SU-DHL-6 (cell line): ENCODE measurements around the gene KRT20.

Experiments used
- H2AFZ ChIP-seq: fragments of 200-600 bp; sonication (generic); 2 replicates; pipeline ENCODE4 v1.6.1; 2014; ENCODE audit warnings: low read depth, mild to moderate bottlenecking, moderate library complexity, mixed read lengths, antibody characterized with exemption, low read length; ENCODE audit not compliant: severe bottlenecking
- H3F3A ChIP-seq: fragments of 200-600 bp; shearing (Covaris generic); 2 replicates; pipeline ENCODE4 v1.6.0; 2016; ENCODE audit warnings: antibody characterized with exemption, mild to moderate bottlenecking; ENCODE audit not compliant: insufficient read depth
- H3K27ac ChIP-seq: fragments of 200-600 bp; sonication (generic); 2 replicates; pipeline ENCODE4 v1.5.1; 2016; ENCODE audit warnings: low read depth, mild to moderate bottlenecking, low read length, moderate library complexity, mixed read lengths
- H3K27me3 ChIP-seq: fragments of 200-600 bp; sonication (generic), shearing (Covaris generic); 2 replicates; pipeline ENCODE4 v1.6.0; 2014; ENCODE audit warnings: mild to moderate bottlenecking, low read length
- H3K36me3 ChIP-seq: fragments of 200-600 bp; sonication (generic); 2 replicates; pipeline ENCODE4 v1.6.1; 2014; ENCODE audit warnings: mild to moderate bottlenecking, low read length, mixed read lengths
- H3K4me2 ChIP-seq: fragments of 300-600, 200-600 bp; shearing (Covaris generic), sonication (generic); 2 replicates; pipeline ENCODE4 v1.6.0; 2014; ENCODE audit warnings: low read length, low read depth, mild to moderate bottlenecking; ENCODE audit not compliant: poor library complexity, severe bottlenecking
- H3K4me3 ChIP-seq: fragments of 200-600 bp; sonication (generic); 2 replicates; pipeline ENCODE4 v1.5.1; 2014; ENCODE audit warnings: antibody characterized with exemption, low read length, mild to moderate bottlenecking, mixed read lengths; ENCODE audit not compliant: insufficient read depth, poor library complexity, severe bottlenecking
- H3K79me2 ChIP-seq: fragments of 200-600 bp; sonication (generic); 2 replicates; pipeline ENCODE4 v1.6.1; 2014; ENCODE audit warnings: mild to moderate bottlenecking, low read length, moderate library complexity; ENCODE audit not compliant: insufficient read depth
- H3K9ac ChIP-seq: fragments of 200-600 bp; sonication (generic); 2 replicates; pipeline ENCODE4 v1.7.0; 2014; ENCODE audit warnings: mild to moderate bottlenecking, low read length
- H3K9me2 ChIP-seq: fragments of 200-600 bp; sonication (generic); replicated peaks from 2 replicates; pipeline ENCODE4 v1.6.1; 2014; ENCODE audit warnings: low read length; ENCODE audit not compliant: insufficient read depth
- H3K9me3 ChIP-seq: fragments of 200-600 bp; sonication (generic); 2 replicates; pipeline ENCODE4 v1.6.1; 2014; ENCODE audit warnings: low read length, mixed read lengths; ENCODE audit not compliant: insufficient read depth
- H4K20me1 ChIP-seq: fragments of 200-600 bp; sonication (generic); 2 replicates; pipeline ENCODE4 v1.6.1; 2014; ENCODE audit warnings: low read depth, mild to moderate bottlenecking, antibody characterized with exemption, low read length, moderate library complexity, mixed read lengths
- EZH2phosphoT487 ChIP-seq: fragments of 200-600 bp; sonication (generic), shearing (Covaris generic); conservative IDR thresholded peaks from 2 replicates; pipeline ENCODE4 v1.6.1; 2018; ENCODE audit warnings: mild to moderate bottlenecking, antibody characterized with exemption, low read length, moderate library complexity, mixed read lengths
- TF ChIP-seq, protein P1 (sequence below): fragments of 200-600 bp; sonication (generic); IDR thresholded peaks from one replicate; pipeline ENCODE4 v1.5.1; 2017; ENCODE audit warnings: antibody characterized with exemption, mild to moderate bottlenecking, low read length, moderate library complexity; ENCODE audit not compliant: insufficient read depth, poor library complexity, severe bottlenecking

The KRT20 gene

DNA sequence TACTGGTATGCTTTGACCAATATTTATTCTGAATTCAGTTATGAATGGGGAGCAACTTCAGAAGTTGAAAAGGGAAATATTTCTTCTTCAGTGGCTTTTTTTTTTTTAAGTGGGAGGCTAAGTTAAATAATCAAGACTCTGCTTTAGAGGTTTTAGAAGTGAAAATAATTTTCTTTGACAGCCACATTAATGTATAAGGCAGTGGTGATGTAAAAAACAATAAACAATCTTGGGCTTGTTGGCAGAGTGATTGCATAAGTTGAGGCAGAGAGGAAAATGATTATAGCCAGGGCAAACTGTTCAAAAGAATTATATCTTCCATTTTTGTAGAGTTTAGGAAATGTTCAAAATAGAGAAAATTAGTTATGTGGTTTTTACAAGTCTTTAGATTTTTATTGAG, 12.6 kb downstream of the KRT20 start:
- no peaks in the 10 kb centered on the region for H4K20me1 ChIP-seq
- no peak for TF ChIP-seq EZH2phosphoT487
- TF ChIP-seq, protein P1, sequence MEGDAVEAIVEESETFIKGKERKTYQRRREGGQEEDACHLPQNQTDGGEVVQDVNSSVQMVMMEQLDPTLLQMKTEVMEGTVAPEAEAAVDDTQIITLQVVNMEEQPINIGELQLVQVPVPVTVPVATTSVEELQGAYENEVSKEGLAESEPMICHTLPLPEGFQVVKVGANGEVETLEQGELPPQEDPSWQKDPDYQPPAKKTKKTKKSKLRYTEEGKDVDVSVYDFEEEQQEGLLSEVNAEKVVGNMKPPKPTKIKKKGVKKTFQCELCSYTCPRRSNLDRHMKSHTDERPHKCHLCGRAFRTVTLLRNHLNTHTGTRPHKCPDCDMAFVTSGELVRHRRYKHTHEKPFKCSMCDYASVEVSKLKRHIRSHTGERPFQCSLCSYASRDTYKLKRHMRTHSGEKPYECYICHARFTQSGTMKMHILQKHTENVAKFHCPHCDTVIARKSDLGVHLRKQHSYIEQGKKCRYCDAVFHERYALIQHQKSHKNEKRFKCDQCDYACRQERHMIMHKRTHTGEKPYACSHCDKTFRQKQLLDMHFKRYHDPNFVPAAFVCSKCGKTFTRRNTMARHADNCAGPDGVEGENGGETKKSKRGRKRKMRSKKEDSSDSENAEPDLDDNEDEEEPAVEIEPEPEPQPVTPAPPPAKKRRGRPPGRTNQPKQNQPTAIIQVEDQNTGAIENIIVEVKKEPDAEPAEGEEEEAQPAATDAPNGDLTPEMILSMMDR: no peak
- no peak overlapping the region for H2AFZ ChIP-seq
- H3K27me3 ChIP-seq: no peaks in the 10 kb centered on the region
- H3K4me3 ChIP-seq: no peak overlapping the region
- no peaks in the 10 kb centered on the region for H3K79me2 ChIP-seq
- H3K9ac ChIP-seq: no peak overlapping the region
- no peaks in the 10 kb centered on the region for H3K9me2 ChIP-seq
- no peak overlapping the region for H3K4me2 ChIP-seq
- no peaks in the 10 kb centered on the region for H3K36me3 ChIP-seq
- H3K9me3 ChIP-seq: no peaks in the 10 kb centered on the region
- no peaks in the 10 kb centered on the region for H3F3A ChIP-seq
- no peak overlapping the region for H3K27ac ChIP-seq

DNA sequence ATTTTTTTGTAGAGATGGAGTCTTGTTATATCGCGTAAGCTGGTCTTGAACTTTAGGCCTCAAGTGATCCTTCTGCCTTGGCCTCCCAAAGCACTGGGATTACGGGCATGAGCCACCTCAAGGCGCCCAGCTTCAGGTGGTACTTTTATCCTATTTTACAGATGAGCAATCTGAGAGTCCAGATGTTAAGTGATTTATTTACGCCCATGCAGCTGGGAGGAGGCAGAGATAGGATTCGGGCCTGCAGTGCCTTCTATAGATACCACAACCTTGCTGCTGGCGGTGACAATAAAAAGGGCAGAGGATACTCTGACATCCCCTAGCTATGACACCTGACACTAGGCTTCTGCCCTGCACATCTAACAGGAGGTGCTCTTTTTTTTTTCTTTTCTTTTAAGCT, 13.7 kb downstream of the KRT20 start:
- no peaks in the 10 kb centered on the region for H4K20me1 ChIP-seq
- H2AFZ ChIP-seq: no peak overlapping the region
- no peaks in the 10 kb centered on the region for H3F3A ChIP-seq
- no peaks in the 10 kb centered on the region for H3K27me3 ChIP-seq
- no peaks in the 10 kb centered on the region for H3K9me2 ChIP-seq
- TF ChIP-seq, protein P1: no peak
- no peak for TF ChIP-seq EZH2phosphoT487
- no peak overlapping the region for H3K27ac ChIP-seq
- no peak overlapping the region for H3K9ac ChIP-seq
- H3K4me2 ChIP-seq: no peak overlapping the region
- H3K79me2 ChIP-seq: no peaks in the 10 kb centered on the region
- H3K4me3 ChIP-seq: no peak overlapping the region
- H3K36me3 ChIP-seq: no peaks in the 10 kb centered on the region
- no peaks in the 10 kb centered on the region for H3K9me3 ChIP-seq

DNA sequence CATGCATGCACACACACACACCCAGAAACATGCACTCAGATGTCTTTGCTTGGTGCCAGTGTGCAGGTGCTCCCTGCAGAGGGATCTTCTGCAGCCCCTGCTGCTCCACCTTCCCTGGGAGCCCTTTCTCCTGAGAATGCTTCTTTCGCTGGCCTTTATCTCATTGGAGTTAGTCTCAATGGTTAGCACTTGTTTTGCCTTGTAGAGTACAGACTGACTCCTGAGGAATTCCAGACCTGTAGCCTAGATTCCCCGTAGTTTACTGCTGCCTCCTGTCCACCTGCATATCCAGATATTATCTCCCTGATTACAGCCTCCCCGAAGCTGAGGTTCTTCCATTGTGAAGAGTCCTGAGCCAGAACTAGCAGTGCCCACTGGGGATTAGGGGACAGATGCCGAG, 14.9 kb downstream of the KRT20 start:
- Histone ChIP-seq H2AFZ (no peak overlapping the region), H3K9ac (no peak overlapping the region), H3K4me2 (no peak overlapping the region), H4K20me1 (no peaks in the 10 kb centered on the region), H3K9me3 (no peaks in the 10 kb centered on the region), H3K27ac (no peak overlapping the region), H3K9me2 (no peaks in the 10 kb centered on the region), H3K27me3 (no peaks in the 10 kb centered on the region), H3K79me2 (no peaks in the 10 kb centered on the region), H3F3A (no peaks in the 10 kb centered on the region), H3K36me3 (no peaks in the 10 kb centered on the region), H3K4me3 (no peak overlapping the region)
- TF ChIP-seq, protein P1: no peak
- TF ChIP-seq EZH2phosphoT487: no peak
